ENCODE data around the gene ZNF2. TPM values are rescaled to one million over a fixed set of nuclear protein-coding genes. Genes with fewer than 3 reads are reported as not detected.
A peak's percentile ranks its signal among the peaks of the same experiment; 100 is the strongest.

ZNF2 gene
- total RNA-seq (2014; rRNA removed; shearing (Covaris generic)) = 8.8 and 9.9 TPM in 2 replicates

DNA sequence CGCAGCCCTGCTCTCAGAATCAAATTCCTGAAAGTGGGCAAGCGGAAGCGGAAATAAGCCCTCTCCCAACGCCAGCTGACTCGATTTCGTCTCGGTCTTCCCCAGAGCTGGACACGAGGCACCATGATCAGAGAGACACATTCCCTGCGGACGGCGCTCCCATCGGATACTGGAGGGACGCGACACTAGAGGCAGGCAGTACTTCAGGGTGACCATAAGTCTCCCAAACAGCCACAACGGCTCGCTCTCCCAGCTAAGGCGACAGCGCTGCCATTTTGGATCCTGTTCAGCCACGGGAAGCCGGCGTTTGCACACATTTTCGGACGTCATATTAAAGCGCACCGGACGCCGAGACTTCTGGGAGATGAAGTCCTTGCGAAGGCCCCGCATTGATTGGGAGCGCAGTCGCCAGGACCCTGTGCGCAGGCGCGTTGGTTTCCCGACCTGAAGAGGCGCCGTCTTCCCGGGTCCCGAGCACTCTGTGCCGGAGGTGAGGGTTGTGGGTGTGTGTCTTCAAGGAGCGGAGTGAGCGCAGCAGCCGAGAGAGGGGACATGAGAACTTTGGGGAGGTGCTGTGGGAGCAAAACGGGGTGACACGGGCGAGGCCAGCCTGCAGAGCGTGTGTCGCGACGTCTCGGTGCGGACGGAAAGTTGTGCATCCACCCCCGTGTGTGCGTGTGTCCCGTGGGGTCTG, at the start of gene ZNF2:
ZNF2 (plus strand) TSS at position 439 of the 694 bp plus-strand sequence. CDS start 10,418 bp downstream, outside the sequence.
- peak within 1 kb of the TSS; percentile 99 for H3K27ac ChIP-seq
- peak within 1 kb of the TSS; percentile 83 for H3K4me3 ChIP-seq
- H3K4me1 ChIP-seq = peaks cover 9% of the 10 kb centered on the region; the same call in 1 of the 2 replicates
- no peaks in the 10 kb centered on the region for H3K36me3 ChIP-seq
- peak; percentile 97 to 98 for DNase-seq
- no peaks in the 10 kb centered on the region for H3K27me3 ChIP-seq
- H3K9me3 ChIP-seq (replicated peaks) = no peaks in the 10 kb centered on the region

- Histone ChIP-seq H3K4me3 (peak overlapping the region; percentile 98), H3K27me3 (no peaks in the 10 kb centered on the region), H3K4me1 (peaks cover 5% of the 10 kb centered on the region; the same call in 1 of the 2 replicates), H3K9me3 (replicated peaks) (no peaks in the 10 kb centered on the region), H3K36me3 (peaks cover 7% of the 10 kb centered on the region), H3K27ac (peak overlapping the region; percentile 96)
- no peak for DNase-seq
These were observed 44.6 kb upstream of the ZNF2 start for GRCh38 chr2:95121093-95121406.

- DNase-seq = peak; percentile 84 to 85
- Histone ChIP-seq H3K9me3 (replicated peaks) (no peaks in the 10 kb centered on the region), H3K36me3 (peaks cover 3% of the 10 kb centered on the region), H3K27ac (peak within 1 kb of the TSS; percentile 96), H3K4me3 (peak within 1 kb of the TSS; percentile 98), H3K27me3 (no peaks in the 10 kb centered on the region), H3K4me1 (peaks cover 5% of the 10 kb centered on the region; the same call in 1 of the 2 replicates)
These were observed 44.0 kb upstream of the ZNF2 start, which contains the start of gene MRPS5 for GRCh38 chr2:95121407-95122196. MRPS5 (minus strand) TSS chr2:95121808; CDS start chr2:95121791, 17 bp downstream.

- Histone ChIP-seq H3K4me3 (peak overlapping the region; percentile 98), H3K9me3 (replicated peaks) (no peaks in the 10 kb centered on the region), H3K27ac (peak overlapping the region; percentile 96; the same call in 1 of the 2 replicates), H3K36me3 (peaks cover 3% of the 10 kb centered on the region), H3K4me1 (peaks cover 5% of the 10 kb centered on the region; the same call in 1 of the 2 replicates), H3K27me3 (no peaks in the 10 kb centered on the region)
- no peak for DNase-seq
These were observed 43.4 kb upstream of the ZNF2 start for GRCh38 chr2:95122197-95122551.

- Histone ChIP-seq H3K4me3 (no peak overlapping the region), H3K9me3 (replicated peaks) (peaks cover 6% of the 10 kb centered on the region), H3K4me1 (no peaks in the 10 kb centered on the region), H3K27ac (no peak overlapping the region), H3K27me3 (no peaks in the 10 kb centered on the region), H3K36me3 (no peaks in the 10 kb centered on the region)
- DNase-seq = no peak
These were observed 26.9 kb upstream of the ZNF2 start for GRCh38 chr2:95138702-95139101.

GRCh38 chr2:95143838-95144237, 21.8 kb upstream of the ZNF2 start:
- Histone ChIP-seq H3K9me3 (replicated peaks) (peaks cover 29% of the 10 kb centered on the region), H3K4me3 (no peak overlapping the region), H3K36me3 (no peaks in the 10 kb centered on the region; the same call in 1 of the 2 replicates), H3K27ac (no peak overlapping the region), H3K27me3 (no peaks in the 10 kb centered on the region), H3K4me1 (no peaks in the 10 kb centered on the region)
- DNase-seq = no peak

GRCh38 chr2:95149397-95149984, 16.1 kb upstream of the ZNF2 start:
- Histone ChIP-seq H3K4me3 (no peak overlapping the region), H3K27ac (no peak overlapping the region), H3K36me3 (peaks cover 28% of the 10 kb centered on the region), H3K9me3 (replicated peaks) (peaks cover 48% of the 10 kb centered on the region), H3K27me3 (no peaks in the 10 kb centered on the region), H3K4me1 (no peaks in the 10 kb centered on the region)
- peak in 1 of 2 experiments; percentile 13 for DNase-seq

DNA sequence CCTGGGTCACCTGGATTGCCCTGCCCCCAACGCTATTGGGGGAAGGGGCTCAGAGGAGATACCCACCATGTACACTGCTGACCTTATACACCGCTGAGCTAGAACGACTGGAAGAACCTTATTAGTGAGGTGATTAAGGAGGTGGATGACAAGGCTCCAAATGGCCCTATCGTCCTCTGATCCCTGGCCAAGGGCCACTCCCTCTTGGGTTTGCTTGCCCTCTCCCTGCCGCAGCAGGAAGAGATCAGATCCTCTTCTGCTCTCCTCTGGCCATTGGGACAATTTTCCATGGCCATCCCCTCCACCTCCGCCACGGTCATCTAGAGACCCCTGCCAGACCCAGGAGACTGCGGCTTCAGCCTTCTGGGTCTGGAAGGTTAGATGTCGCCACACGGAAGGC, 7.2 kb upstream of the ZNF2 start:
- H3K27ac ChIP-seq = no peak overlapping the region

DNA sequence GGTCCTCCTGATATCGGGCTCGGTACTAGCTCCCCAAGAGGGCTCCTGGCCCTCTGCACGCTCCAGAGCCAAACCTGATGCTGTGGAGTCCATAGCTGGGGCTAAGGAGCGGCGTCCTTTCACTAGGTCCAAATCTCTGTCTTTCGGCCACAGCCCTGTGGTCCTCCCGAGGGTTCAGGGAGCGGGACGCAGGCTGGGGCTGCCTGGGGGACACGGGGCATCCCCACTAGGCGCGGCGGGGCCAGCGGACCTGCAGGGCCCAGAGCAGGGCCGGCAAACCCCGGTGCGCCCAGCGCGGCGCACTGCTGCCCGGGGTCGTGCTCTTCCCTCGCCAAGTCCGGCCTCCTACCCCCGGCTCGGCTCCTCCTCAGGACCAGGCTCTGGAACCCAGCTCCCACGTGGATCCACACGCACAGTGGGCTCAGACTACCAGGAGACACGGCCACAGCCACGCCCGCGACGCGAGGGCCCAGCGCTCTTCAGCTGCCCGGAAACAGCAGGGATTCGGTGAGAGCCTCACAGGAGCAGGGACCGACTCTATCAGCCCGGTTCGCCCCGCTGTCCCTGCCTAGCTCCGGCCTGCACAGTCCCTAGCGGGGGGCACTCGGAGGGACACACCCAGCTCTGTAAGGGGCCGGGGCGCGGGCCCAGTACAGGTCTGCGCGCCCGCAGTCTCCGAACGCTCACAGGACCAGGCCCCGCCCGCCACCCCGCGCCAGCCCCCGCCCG, 6.6 kb upstream of the ZNF2 start:
- Histone ChIP-seq H3K27ac (no peak overlapping the region), H3K9me3 (replicated peaks) (peaks cover 4% of the 10 kb centered on the region)
- peak; percentile 22 to 39 for DNase-seq

More for the DNA sequence above, 7.2 kb upstream of the ZNF2 start:
- H3K27me3 ChIP-seq = no peaks in the 10 kb centered on the region
- no peaks in the 10 kb centered on the region; the same call in 1 of the 2 replicates for H3K36me3 ChIP-seq
- no peak for DNase-seq
- H3K4me1 ChIP-seq = no peaks in the 10 kb centered on the region
- peaks cover 4% of the 10 kb centered on the region for H3K9me3 ChIP-seq (replicated peaks)
- peak overlapping the region; percentile 61; the same call in 1 of the 2 replicates for H3K4me3 ChIP-seq

DNA sequence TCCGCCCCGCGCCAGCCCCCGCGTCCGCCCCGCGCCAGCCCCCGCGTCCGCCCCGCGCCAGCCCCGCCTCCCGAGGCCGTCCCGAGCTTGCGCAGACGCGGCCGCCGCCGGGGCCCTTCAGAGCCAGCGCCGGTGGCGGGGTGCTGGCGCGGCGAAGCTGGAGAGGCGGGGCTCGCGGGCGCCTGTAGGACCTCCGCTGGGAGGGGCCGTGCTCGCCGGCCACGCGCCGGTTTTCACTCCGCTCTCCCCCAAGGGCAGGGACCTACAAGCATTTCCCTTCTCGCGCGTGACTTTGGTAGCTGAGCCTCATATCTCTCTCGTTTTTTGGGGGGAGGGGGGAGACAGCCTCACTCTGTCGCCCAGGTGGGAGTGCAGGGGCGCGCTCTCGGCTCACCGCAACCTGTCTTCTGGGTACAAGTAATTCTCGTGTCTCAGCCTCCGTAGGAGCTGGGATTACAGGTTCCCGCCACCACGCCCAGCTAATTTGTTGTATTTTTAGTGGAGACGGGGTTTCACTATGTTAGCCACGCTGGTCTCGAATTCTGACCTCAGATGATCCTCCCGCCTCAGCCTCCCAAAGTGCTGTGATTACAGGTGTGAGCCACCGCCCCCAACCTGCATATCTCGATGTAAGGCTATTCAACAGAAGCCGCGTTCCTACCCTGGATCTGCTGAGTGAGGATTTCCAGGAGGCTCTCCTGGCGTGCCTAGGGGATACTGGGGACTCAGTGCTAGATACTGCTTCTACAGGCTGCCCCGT, 5.7 kb upstream of the ZNF2 start, which contains the start of gene ZNF514:
ZNF514 (minus strand) TSS at position 159 of the 760 bp plus-strand sequence. CDS start 6,595 bp downstream, outside the sequence.
- Histone ChIP-seq H3K4me3 (peak within 1 kb of the TSS; percentile 61), H3K4me1 (0 out of 2 replicates have a peak, but pooled peaks cover 4% of the 10 kb centered on the region), H3K27ac (no peak within 1 kb of the TSS), H3K27me3 (no peaks in the 10 kb centered on the region), H3K36me3 (no peaks in the 10 kb centered on the region), H3K9me3 (replicated peaks) (peaks cover 4% of the 10 kb centered on the region)
- peak; percentile 66 to 70 for DNase-seq

More for the DNA sequence above, 6.6 kb upstream of the ZNF2 start:
- Histone ChIP-seq H3K4me3 (peak overlapping the region; percentile 61), H3K36me3 (no peaks in the 10 kb centered on the region; the same call in 1 of the 2 replicates), H3K4me1 (no peaks in the 10 kb centered on the region), H3K27me3 (no peaks in the 10 kb centered on the region)

- H3K4me3 ChIP-seq = peak overlapping the region; percentile 83
- no peaks in the 10 kb centered on the region for H3K27me3 ChIP-seq
- peaks cover 9% of the 10 kb centered on the region; the same call in 1 of the 2 replicates for H3K4me1 ChIP-seq
- peak overlapping the region; percentile 99 for H3K27ac ChIP-seq
- no peak for DNase-seq
- no peaks in the 10 kb centered on the region for H3K36me3 ChIP-seq
- H3K9me3 ChIP-seq (replicated peaks) = no peaks in the 10 kb centered on the region
These were observed 609 bp upstream of the ZNF2 start for GRCh38 chr2:95165030-95165370.

DNA sequence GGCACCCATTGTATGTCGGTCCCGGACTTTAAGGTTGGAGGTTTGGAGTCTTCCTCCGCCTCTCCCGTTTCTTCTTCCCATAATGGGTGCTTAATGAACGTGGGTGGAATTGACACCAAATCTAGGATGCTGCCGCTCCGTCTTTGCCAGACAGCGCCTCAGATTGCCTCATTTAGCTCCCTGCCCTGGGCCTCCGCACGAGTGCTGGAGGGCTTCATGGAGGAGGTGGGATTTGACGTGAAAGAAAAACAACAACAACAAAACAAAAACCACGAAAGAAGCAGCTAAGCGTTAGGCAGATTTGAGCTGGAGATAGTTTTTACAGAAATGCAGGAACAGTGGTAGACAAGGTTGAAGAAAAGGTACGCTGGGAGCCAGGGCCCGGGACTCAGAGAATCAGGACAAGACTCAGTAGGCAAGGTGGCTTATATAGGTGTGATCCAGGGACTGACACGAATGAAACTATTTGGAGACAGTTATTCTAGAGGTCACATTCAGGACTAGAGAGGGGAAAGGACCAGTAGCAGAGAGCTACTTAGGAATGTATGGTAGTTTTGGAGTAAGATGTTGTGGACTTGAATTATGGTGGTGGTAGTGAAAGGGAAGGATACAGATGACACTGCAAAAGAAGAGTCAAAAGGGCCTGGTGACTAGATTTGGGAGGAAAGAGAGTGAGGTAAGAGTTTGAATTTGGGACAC, 605 bp downstream of the ZNF2 start:
- Histone ChIP-seq H3K4me1 (peaks cover 9% of the 10 kb centered on the region; the same call in 1 of the 2 replicates), H3K9me3 (replicated peaks) (no peaks in the 10 kb centered on the region), H3K27me3 (no peaks in the 10 kb centered on the region), H3K27ac (peak overlapping the region; percentile 99), H3K4me3 (peak overlapping the region; percentile 83), H3K36me3 (no peaks in the 10 kb centered on the region)
- no peak for DNase-seq

GRCh38 chr2:95171902-95172301, 6.3 kb downstream of the ZNF2 start:
- Histone ChIP-seq H3K9me3 (replicated peaks) (peaks cover 3% of the 10 kb centered on the region; the same call in 1 of the 2 replicates), H3K27ac (no peak overlapping the region), H3K4me3 (no peak overlapping the region), H3K4me1 (no peaks in the 10 kb centered on the region), H3K27me3 (no peaks in the 10 kb centered on the region), H3K36me3 (no peaks in the 10 kb centered on the region)
- DNase-seq = no peak

Data from SJCRH30 (cell line).